ENCODE data around the gene SLC35F1. TPM values are rescaled to one million over a fixed set of nuclear protein-coding genes. Genes with fewer than 3 reads are reported as not detected.

Gene SLC35F1
- polyA plus RNA-seq, 1 donor, result 1.3 TPM

DNA sequence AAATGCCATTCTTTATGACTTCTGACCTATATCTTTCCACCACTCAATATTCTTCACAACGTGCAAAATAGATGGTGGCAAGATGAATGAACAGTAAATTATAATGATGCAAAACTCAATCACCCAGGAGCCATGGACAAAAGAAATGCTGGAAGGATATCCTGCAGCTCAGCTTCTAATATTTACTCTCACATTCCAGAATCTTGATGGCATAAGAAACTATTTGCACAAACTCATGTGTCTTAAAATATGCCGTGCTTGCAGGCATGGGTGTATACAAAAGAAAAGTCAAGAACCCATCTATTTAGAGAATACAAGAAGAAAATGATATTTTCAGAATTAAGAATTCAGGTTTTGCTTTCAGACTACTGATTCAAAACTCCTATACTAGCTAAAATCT lies 217.8 kb downstream of the SLC35F1 start:
- DNase-seq, result no peak

DNA sequence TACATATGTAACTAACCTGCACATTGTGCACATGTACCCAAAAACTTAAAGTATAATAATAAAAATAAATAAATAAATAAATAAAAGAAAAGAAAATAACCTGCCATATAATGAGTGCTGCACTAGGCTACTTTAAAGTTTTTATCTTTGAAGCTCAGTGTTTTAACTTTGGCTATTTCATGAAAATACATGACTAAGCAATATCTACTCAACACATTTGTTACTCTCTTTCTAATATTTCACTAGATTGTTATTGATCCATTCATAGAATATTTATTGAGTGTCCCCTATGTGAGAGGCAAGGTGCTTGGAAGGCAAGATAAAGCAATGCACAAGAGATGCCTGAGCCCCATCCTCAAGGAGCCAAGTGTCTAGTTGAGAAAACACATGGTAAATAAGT lies 221.7 kb downstream of the SLC35F1 start:
- no peak for DNase-seq

DNA sequence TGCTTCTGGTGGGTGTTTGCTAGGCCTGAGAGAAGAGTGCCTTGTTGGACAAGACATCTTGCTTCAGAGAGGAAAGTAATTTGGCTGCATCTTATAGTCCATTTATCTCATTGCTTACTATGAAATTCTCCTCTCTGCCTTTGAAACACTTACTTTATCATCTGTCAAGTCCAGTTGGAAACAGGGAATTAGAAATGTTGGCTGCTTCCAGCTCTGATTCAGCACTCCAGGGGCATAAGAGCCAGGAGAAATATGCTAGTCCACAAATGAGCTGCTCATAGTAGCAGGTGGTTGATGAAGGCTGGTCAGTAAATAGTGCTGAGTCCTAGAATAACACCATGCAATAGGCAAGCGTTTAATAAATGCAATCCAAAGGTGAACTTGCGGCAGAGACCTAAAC lies 227.1 kb downstream of the SLC35F1 start:
- DNase-seq, result no peak

DNA sequence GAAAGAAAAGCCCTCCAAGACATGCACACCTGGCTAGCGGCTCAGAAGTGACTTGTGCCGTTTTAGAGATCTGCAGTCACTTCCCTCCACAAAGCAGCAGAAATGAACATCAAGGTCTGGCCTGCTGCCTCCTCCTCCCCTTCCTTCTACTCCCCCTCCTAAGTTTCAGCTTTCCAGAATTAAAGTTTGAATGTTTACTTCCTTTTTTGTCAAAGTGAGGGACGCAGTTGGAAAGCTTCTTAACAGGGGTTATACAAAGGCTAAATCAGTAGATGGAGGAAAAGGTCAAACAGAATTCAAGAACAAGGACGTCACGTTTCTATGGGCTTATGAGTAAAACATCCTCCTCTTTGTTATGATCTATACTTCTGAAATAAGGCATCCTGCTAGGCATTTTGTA lies 227.7 kb downstream of the SLC35F1 start:
- peak; percentile 4 for DNase-seq

DNA sequence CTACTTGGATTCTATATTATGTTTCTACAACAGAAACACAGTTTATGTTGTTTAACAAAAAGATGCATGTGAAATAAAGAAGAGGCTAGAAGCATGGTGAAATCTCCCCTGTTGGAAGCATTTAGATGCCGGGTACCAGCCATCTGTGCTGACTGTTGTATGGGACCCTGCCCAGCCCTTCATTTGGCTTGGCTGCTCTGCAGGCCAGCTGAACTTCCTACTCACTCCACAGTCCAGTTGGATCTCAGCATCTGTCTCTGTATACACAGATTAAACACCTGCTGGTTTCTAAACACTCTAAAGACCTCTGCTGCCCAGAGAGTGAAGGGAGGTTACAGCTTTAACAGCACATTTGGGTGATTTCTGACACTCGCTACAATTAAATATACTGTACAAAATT lies 228.3 kb downstream of the SLC35F1 start:
- no peak for DNase-seq

DNA sequence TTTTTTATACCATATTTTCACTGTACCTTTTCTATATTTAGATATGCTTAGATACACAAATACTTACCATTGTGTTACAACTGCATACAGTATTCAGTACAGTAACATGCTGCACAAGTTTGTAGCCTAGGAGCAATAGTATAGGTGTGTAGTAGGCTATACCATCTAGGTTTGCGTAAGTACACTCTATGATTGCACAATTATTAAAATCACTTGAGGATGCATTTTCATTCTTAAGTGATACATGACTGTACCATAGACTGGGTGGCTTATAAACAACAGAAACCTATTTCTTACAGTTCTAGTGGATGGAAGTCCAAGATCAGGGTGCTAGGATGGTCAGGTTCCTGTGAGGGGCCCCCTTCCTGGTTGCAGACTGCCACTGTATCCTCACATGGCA lies 234.1 kb downstream of the SLC35F1 start:
- DNase-seq, result no peak

DNA sequence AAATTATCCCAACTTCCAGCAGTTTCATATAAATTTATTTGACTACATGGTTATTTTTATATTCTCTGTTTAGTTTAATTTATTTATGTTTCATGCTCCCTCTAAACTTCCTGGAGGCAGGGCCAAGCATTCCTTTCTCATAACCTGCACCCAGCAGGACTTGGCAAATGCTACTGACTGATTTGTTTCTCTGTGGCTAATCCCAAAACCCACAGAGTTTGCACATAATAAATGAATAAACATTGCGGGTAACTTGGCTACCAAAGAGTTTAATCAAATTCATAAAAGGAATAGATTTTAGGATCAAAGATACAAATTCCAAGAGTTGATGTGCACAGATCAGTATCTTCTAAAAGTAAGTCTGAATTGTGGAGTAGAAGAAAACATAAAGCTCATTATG lies 239.5 kb downstream of the SLC35F1 start:
- no peak for DNase-seq

DNA sequence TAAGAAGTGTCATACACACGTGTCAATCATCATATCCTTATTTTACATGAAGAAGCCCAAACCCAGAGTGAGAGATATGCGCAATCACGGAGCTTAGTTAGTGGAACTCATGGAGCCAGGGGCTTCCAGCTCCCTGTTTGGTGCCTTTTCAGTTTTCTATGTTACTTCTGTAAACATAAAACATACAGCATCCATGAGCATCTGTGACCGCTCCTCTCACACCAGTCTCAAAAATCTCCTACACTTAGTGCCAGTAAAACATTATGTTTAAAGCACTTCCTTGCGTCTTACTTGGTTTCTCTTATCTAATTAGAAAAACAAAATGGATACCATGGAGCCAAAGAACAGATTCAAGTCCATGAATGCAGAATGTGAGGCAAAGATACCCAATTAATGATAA lies 240.4 kb downstream of the SLC35F1 start:
- no peak for DNase-seq

DNA sequence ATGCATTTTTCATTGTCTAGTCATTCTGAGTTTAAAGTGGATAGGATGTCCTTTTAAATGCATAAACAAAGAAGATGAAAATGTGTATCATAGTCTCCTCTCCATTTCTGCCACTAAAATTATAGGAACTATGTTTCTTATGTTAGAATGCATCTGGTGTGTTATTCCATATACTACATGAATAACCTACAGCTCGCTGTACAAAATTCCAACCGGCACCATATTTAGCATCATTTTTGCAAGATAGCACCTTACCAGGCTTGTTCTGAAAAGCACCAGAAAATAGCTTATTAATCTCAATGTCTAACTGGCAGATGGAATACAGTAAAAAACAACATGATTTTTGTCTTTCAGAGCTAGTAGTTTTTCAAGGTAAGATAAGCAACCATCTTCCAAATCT lies 241.5 kb downstream of the SLC35F1 start:
- DNase-seq, result no peak

DNA sequence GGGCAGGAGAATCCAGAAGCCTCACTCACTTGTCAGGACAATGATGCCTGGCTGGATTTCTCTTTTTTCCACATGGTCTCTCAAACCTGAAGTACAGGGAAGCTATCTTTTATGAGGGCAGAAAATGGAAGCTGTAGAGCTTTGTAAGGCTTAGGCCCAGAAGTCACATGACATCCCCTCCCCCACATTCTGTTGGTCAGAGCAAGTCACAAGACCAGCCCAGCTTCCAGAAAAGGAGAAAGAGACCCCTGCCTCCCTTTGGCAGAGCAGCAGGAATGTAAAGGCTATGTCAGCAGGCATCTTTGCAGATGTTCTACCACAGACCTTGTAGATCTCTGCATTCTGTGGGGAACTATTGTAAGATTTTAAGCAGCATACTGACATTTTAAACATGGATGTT lies 245.5 kb downstream of the SLC35F1 start:
- DNase-seq, result no peak

DNA sequence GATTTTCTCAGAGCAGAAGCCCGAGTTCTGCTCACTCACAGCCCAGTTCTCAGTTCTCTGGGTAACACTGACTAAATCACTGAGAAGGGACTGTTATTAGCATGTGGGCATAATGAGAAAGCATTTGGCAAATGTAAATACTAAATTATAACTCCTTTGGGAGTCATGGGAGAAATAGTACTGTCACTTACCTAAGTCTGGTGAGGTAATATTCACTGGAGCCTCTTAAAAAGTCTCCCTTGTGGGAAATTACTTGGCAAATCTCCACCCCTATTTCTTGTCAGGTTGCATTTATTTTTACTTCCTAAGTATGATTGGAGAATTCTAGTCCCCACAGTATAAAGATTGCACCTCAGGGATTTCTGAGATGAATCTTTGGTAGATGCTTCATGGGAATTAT lies 254.3 kb downstream of the SLC35F1 start:
- no peak for DNase-seq

DNA sequence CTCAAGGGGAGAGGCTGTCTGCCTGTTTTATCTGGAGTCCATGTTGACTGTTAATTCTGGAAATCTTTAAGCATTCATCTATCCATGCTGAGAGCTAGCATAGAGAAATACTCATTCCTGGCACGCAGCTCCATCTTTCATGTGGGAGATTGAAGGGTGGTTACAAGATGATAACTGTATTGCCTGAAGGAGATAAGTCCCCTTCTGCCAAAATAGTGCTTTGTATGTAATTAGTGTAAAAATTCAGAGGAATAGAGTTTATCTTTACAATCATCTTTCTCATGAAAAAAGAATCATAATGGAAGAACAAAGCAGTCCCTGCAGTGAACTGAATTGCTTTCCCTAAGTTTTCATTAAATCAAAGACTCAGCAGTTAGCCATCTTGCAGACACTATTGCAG lies 256.5 kb downstream of the SLC35F1 start:
- DNase-seq, result no peak

DNA sequence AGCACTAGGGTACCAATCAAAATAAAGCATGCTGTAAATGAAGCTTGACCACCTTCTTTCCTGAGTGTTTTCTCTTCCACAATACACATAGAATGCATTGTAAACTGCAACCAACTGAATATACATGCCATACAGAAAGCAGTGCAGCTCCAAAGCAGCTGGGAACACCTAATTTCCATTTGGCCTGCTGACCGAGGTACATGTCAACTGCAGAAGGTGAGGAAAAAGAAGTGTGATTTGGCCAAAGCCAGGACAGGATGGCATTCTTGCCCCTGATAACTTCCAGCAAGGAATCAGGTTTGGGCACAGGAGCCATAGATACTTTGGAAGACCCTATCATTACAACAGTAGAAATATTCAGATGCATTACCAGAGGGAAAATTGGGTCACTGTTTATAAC lies 258.4 kb downstream of the SLC35F1 start:
- no peak for DNase-seq

DNA sequence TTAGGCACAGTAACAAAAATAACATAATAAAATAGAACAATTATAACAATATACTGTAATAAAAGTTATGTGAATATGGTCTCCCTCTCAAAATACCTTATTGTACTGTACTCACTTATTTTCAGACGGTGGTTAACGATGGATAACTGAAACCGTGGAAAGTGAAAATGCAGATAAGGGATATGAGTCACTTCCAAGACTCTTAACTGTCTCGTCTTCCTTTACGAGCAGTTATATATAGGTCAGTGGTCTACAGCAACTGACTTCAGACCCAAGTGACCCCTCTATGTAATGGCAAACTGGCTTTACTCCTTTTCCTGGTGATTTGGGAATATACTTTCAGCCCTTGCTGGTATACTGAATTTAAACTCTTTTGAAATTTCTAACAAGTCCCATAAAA lies 261.4 kb downstream of the SLC35F1 start:
- DNase-seq, result no peak

DNA sequence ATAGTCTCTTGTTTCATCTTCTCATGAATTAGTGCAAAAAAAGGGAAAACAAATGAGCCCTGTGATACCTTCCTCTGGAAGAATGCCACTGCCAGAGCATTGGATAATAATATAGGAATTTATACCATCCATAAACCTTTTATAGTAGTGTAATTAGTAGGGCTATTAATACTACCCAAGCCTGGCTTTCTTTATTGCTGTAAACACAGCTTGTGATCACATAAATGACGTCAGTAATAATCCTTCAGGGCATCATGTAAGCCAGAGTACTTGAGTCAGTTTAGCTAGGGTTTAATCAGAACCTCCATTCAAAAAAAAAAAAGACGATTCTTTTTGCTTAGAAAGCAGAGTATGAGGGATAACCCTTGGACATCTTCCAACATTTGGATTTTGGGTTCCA lies 264.8 kb downstream of the SLC35F1 start:
- no peak for DNase-seq

DNA sequence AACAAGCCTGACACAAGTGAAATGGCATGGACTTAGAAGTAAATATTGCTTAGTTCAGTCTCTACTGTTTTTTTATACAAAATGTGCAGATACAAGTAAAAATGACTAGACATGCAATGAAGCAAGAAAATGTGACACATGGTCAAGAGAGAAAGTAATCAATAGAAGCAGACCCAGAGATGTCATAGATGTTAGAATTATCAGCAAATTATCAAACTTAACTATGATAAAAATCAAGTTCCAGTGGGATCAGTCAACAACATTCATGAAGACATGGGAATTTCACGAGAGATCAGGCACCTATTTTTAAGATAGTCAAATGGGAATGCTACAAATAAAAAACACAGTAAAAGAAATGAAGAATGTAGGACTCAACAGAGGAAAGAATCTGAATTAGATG lies 267.0 kb downstream of the SLC35F1 start:
- DNase-seq, result no peak

DNA sequence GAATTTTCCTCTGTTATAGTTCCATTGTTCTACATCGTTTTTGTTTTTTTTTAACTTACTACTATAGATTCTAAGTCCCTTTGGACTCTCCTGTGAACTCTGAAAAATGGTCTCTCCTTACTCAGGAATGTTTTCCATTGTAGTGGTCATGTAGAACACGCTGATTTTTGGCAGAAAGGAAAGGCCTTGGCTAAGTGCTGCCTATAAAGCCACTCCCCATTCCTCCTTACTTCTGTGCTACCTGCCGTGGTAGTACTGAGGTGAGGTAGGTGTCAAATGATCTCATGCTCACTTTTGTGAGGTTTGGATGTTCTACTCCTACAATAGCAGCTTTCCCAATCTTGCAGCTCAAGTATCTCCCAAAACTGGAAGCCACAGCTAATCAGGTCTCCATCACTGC lies 270.7 kb downstream of the SLC35F1 start:
- DNase-seq, result no peak

DNA sequence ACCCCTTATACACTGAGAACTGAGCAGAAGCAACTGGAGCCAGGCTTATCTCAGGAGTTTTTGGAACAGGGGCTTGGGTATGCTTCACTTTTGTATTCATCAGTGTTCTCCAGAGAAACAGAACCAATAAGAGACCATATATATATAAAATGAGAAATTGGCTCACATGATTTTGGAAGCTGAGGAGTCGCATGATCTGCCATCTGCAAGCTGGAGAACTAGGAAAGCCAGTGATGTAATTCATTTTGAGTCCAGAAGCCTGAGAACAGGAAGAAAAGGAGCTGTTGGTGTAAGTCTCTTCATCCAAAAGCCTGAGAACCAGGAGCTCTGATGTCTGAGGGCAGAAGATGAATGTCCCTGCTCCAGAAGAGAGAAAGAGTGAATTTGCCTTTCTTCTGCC lies 272.0 kb downstream of the SLC35F1 start:
- DNase-seq, result no peak

DNA sequence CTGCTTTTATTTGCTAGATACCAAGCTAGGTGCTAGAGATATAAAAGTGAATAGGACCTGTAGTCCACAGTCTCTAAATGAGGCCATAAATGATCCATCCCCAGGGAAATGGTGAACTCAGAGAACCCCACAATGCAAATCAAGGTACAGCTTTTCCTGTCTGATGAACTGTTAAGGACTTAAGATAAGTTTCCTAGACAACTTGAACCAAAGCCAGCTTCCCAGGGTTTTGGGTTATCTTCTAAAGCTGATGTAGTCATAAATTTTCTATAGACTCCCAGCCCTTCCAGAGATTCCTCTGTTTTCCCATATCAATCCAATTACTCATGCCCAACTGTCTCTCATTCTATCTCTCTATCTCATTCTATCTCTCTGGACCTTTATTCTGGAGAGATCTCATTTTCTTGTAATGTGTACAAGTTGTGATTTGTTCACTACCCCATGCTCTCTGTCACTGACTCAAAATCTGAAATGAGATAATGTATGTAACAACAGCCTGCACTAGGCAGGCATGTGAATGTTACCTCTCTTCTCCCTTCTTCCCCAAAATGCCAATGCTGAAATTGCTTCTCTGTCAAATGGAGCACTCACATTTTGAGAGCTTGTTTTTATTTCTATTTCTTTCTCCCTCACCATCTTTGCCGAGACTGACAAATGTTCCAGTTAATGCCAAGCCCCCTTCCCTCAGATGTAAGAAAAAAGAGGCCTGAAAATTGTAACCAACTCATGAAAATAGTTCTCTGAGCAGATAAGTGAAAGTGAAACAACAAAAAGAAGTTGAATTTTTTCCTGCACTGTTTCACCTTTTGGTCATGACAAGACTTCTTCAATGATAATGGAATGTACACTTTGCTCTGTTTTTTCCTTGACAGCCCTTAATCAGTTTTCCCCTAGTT lies 279.9 kb downstream of the SLC35F1 start:
- DNase-seq, result no peak

DNA sequence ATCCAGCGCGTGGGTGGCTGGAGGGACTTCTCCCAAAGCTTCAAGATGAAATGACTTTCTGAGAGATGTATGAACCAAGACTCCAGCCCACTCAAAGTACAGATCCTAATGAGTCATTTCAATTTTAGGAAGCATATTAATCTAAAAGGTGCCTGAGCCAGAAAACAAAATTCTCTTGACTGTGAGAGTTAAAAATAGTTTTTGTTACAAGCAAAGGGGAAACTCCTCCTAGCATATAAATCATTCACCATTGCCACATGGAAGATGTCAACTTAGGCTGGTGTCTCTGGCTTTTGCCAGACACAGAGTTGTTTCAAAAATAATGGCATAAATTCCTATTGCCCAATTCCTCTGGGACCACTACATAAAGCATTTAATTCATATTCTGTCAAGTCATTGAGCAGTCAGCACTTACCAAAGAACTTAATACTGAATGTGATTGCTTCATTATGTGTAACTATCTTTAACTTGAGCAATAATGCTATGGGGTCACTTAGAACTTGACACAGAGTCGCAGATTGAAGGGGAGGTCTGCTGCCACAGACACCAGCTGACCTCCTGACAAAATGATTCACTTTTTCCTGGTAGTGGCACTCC lies 280.6 kb downstream of the SLC35F1 start:
- DNase-seq, result no peak

DNA sequence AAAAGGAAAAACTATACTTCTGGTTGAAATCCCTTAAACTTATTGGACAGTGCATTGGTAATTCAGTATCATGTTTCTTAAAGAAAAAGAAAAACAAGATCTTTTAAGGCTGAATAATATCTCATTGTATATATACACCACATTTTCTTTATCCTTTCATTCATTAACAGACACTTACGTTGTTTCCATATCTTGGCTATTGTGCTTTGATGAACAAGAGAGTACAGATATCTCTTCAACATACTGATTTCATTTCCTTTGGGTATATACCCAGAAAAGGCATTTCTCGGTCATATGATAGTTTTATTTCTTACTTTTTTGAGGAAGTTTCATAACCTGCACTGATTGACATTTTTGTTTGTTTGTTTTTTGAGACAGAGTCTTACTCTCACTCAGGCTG lies 281.5 kb downstream of the SLC35F1 start:
- no peak for DNase-seq

DNA sequence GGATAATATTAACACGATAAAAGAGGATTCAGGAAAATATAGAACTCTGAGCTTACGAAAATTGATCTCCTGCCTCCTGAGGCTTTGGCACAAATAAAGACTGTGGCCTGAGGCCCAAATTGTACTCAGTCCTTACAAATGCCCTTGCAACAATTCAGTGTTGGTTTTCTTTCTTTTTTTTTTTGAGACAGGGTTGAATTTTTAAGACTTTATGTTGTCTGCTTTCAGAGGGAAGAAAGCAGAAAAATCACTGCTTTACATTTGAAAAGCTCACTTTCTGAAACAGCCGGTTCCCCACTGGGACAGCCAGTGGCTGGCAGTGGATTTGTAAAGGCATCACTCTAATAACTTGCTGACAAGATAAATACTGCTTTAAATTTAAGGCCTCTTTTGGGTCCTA lies 290.5 kb downstream of the SLC35F1 start:
- no peak for DNase-seq

DNA sequence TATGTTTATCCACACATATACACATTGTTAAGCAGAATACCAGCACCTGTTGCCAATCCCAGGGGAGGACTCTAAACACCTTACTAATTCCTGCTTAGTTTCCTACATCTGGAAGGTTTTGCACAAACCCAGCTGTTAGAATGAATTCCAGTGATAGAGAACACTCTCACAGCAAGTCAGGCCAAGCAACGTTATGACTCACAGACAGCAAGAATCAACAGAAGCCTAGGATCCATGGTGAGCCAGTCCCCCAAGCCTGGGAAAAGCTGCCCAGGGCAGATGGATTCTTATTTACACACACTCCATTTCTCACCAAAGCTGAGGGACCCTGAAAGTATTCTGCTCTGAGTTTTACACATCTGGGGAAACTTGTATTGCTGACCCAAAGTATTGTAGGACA lies 291.7 kb downstream of the SLC35F1 start:
- no peak for DNase-seq

DNA sequence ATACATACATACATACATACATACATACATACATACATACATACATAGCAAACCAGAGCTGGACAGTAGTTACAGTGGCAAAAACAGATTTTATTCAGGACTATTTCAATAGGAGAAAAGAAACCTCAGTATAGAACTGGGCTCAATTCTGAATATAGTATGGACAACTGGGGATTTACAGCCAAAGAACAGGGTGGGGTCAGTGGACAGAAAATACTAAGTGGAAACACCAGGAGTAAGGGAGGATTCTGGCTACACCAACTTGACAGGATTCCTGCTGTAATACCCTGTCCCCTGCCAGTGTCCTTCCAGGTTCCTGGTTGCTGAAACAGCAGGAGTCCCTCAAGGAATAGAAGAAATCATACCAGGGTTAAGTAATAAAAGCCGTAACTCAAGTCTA lies 293.1 kb downstream of the SLC35F1 start:
- DNase-seq, result no peak

DNA sequence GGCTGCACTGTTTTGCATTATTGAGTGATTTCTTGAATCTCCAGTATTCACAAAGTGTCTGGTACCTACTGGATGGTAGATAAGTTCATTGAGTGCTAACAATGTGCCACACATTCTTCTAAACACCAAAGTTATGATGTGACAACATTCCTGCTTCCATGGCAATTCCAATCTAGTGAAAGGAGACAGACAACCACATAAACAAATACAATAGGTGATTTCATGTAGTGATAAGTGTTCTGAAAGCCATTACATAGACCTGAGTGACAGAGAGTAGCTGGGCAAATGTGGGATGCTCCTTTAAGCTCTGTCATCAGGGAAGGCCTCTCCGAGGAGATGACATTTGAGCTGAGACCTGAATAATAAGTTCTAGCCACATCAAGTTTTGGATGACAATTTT lies 295.5 kb downstream of the SLC35F1 start:
- DNase-seq, result no peak
